ENCODE measurements around the gene MEIKIN.

GRCh38 chr5:131957721-131958441 is 12.4 kb upstream of the MEIKIN start:
- no peak for TF ChIP-seq CTCF (IDR thresholded peaks at IDR 0.05)
- no peak for TF ChIP-seq POLR2A (IDR thresholded peaks at IDR 0.05)
